Activated naive CD8-positive, alpha-beta T cell treated with anti-CD3 and anti-CD28 coated beads, Interleukin-2, amount 10 ng/mL, durations not matched to agents 7 days and 5 days (primary cell): ENCODE results near the gene SRSF4. TPM values are rescaled to one million over a fixed set of nuclear protein-coding genes. Genes with fewer than 3 reads are reported as not detected.
"Not testable (repeated sequence)": the region's sequence is repeated elsewhere in the genome, so short reads cannot be mapped to it uniquely, and the experiment has no call there.

Experiments used
- ATAC-seq: fragments of 150-1000 bp; cut with Tn5 transposase; one replicate; pipeline ENCODE4 v1.10.0; 2021; ENCODE audit warnings: low read depth, moderate library complexity
- POLR2A ChIA-PET: fragments of 350-600 bp; sonication (Branson Sonifier 250); formaldehyde crosslinking; loops from one replicate; lab custom pipeline; 2021; ENCODE audit warnings: antibody characterized with exemption; lab: Charles Lee
- DNase-seq: peaks from one replicate; pipeline ENCODE4 v3.0.0; 2021
- H3K27ac Mint-ChIP-seq: one replicate; pipeline ENCODE4 v1.8.0; 2022; ENCODE audit warnings: mild to moderate bottlenecking, mixed read lengths
- H3K27me3 Mint-ChIP-seq: one replicate; pipeline ENCODE4 v1.8.0; 2022; ENCODE audit warnings: mild to moderate bottlenecking, moderate library complexity, mixed read lengths
- H3K36me3 Mint-ChIP-seq: one replicate; pipeline ENCODE4 v1.8.0; 2021; ENCODE audit warnings: mild to moderate bottlenecking, mixed read lengths
- H3K4me1 Mint-ChIP-seq: one replicate; pipeline ENCODE4 v1.8.0; 2021; ENCODE audit warnings: mixed read lengths
- H3K4me3 Mint-ChIP-seq: one replicate; pipeline ENCODE4 v1.8.0; 2022; ENCODE audit warnings: mild to moderate bottlenecking, moderate library complexity, mixed read lengths
- H3K9me3 Mint-ChIP-seq: one replicate; pipeline ENCODE4 v1.8.0; 2021; ENCODE audit warnings: mixed read lengths
- total RNA-seq, 2 experiments: library from RNA; stranded (reverse); gene quantifications; one replicate each; pipeline ENCODE4 v1.2.3, GENCODE V29; 2021

Gene SRSF4
- total RNA-seq, 2 experiments from 2014 or later, result 119 to 129 TPM

DNA sequence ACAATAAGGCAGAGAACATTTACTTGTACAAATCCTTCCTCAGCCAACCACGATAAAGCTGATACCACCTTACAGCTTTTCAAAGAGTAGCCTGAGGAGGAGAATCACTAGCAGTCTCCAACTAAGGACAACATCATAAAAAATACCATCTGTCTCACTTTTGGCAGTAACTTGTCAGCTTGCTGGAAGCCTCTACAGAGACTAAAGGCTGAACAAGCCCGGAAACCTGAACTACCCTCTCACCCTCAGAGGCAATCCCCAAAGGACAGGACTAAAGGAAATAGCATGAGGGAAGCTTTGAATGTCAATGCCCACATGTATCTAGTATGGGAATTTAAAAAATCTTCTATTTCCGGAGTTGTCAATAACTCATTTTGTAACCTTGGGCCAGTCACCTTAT is 10.6 kb downstream of the SRSF4 start:
- ATAC-seq (peak; percentile 48), DNase-seq (no peak)
- peaks cover 2% of the 10 kb centered on the region for H3K9me3 Mint-ChIP-seq
- peak overlapping the region; percentile 30 for H3K27ac Mint-ChIP-seq
- H3K4me3 Mint-ChIP-seq, result peak overlapping the region; percentile 76
- peaks cover 57% of the 10 kb centered on the region for H3K4me1 Mint-ChIP-seq
- H3K27me3 Mint-ChIP-seq, result no peaks in the 10 kb centered on the region
- POLR2A ChIA-PET, result interaction anchor here (0.7 to 4.0 kb wide), 4 partner anchors 10 to 528 kb away, joined by 3 to 45 read pairs (median 3); partner anchors contain the start of genes EPB41, SRSF4, TAF12 and YTHDF2
- H3K36me3 Mint-ChIP-seq, result peaks cover 39% of the 10 kb centered on the region

DNA sequence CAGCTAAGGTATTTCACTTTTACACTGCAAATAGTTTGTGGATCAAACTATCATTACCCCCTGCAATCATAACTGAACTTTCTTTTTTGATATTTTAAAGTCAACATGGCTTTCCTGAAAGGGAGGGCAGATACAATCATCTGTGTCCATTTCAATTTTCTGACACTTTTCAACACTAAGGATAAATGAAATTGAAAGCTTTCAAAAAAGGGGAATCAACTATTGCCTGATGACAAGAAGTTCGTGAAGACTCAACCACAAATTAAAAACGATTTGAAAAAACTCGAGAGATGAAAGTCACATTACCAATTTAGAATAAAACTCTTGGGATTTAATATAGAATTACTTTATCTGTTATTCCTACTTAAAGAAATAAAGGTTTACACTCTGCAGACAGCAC is 11.7 kb downstream of the SRSF4 start:
- Mint-ChIP-seq H3K4me1 (peaks cover 65% of the 10 kb centered on the region), H3K27me3 (no peaks in the 10 kb centered on the region), H3K27ac (no peak overlapping the region), H3K36me3 (peaks cover 41% of the 10 kb centered on the region), H3K4me3 (peak overlapping the region; percentile 29), H3K9me3 (peaks cover 2% of the 10 kb centered on the region)
- no peak for DNase-seq
- POLR2A ChIA-PET, result interaction anchor here (4.0 kb wide), 1 partner anchor 12 kb away, joined by 45 read pairs; the partner anchor contains the start of gene SRSF4
- ATAC-seq, result no peak

DNA sequence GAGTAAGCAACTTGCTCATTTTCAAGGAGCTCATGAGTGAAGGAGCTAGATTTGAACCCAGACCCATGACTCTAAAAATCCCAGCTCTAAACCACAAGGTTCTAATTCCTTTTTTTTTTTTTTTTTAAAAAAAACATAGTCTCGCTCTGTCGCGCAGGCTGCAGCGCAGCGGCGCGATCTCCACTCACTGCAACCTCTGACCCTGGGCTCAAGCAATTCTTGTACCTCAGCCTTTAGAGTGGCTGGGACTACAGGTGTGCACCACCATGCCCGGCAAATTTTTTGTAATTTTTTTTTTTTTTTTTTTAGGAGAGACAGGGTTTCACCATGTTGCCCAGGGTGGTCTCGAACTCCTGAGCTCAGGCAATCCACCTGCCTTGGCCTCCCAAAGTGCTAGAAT is 13.8 kb downstream of the SRSF4 start:
- Mint-ChIP-seq H3K4me3 (no peak overlapping the region), H3K36me3 (peaks cover 36% of the 10 kb centered on the region), H3K27me3 (no peaks in the 10 kb centered on the region), H3K27ac (no peak overlapping the region), H3K4me1 (peaks cover 68% of the 10 kb centered on the region), H3K9me3 (no peaks in the 10 kb centered on the region)
- DNase-seq (no peak), ATAC-seq (no peak)
- POLR2A ChIA-PET, result interaction anchor here (0.6 to 2.8 kb wide), 3 partner anchors 13 to 415 kb away, joined by 3 to 25 read pairs (median 4); partner anchors contain the start of gene SRSF4

DNA sequence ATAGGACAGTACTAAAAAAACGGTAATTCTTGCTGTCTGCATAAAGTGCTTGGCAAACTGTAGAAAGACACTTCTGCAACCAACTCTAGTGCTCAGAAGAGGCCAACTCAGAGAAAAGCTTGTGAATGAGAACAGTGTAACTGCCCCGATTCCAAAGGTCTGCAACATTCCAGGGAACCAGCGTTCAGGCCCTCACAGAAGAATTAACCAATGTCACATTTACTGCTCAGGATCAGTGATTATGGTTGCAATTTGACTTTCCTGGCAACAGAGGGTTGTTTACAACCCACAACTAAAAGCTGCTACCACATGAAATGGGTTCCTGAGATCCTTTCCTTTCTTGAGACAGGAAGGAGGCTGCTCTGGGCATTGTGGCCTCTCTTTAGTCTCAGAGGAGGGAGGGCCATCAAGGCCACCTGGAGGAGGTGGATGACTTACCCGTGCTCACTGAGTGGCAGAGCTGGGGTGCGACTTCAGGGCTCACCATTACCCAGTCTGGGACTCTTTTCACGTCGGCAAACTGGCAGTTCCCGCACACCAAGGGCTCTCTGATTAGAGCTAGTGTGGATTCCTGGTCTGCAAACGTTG is 15.3 kb downstream of the SRSF4 start:
- ATAC-seq (peak; percentile 48), DNase-seq (peak; percentile 30)
- Mint-ChIP-seq H3K9me3 (no peaks in the 10 kb centered on the region), H3K27ac (peak overlapping the region; percentile 56), H3K4me1 (peaks cover 59% of the 10 kb centered on the region), H3K27me3 (no peaks in the 10 kb centered on the region), H3K36me3 (peaks cover 26% of the 10 kb centered on the region), H3K4me3 (no peak overlapping the region)
- POLR2A ChIA-PET, result interaction anchor here (0.5 to 2.8 kb wide), 3 partner anchors 8 to 14 kb away, joined by 3 to 25 read pairs (median 4); partner anchors contain the start of gene SRSF4

DNA sequence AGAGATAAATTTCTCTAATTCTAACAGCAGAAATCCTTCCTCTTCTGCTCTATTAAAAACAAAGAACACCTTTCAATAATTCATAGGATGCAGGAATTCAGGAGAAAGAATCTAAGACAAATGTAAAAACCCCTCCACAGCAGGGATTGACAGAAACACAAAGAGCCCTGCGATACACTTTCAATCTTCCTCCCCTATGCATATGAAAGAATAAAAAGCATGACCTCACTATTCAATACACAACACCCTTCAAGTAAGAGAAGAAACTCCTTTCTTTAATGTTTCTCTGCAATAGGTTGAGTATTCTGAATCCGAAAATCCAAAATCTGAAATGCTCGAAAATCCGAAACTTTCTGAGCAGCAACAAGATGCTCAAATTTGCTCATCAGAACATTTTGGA is 17.1 kb downstream of the SRSF4 start:
- DNase-seq (no peak), ATAC-seq (no peak)
- peaks cover 24% of the 10 kb centered on the region for H3K36me3 Mint-ChIP-seq
- peaks cover 50% of the 10 kb centered on the region for H3K4me1 Mint-ChIP-seq
- no peak overlapping the region for H3K4me3 Mint-ChIP-seq
- no peak overlapping the region for H3K27ac Mint-ChIP-seq
- H3K9me3 Mint-ChIP-seq, result no peaks in the 10 kb centered on the region
- H3K27me3 Mint-ChIP-seq, result no peaks in the 10 kb centered on the region
- POLR2A ChIA-PET, result no interaction called here

DNA sequence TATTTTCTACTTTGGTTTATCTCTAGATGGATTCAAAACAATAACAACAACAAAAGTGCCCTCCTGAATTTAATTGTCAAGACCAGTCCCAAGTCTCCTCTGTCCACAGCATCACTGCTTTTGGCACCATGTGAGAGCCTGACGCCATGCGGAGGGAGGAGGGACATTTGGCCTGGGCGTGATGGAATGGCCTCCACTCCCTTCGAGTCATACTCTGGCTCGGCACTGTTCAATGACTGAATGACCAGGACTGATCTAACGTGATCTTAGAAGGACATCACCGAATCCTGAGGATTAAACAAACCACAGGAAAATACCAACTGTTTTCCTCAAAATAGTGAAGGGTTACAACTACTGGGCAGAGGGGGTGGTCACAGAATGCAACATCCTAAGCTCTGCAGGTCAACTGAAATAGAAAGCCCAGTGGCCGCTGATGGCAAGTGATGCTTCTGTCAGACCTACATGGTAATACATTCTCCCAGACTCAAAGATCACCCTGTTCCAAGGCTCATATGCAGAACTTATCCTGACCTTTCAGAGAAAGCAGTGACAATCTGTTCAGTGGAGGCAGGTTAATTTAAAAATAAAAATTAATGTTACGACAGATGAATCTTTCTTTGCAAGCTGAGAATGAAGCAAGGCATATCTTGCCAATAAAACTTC is 19.1 kb downstream of the SRSF4 start:
- Mint-ChIP-seq H3K27ac (no peak overlapping the region), H3K36me3 (peaks cover 27% of the 10 kb centered on the region), H3K9me3 (no peaks in the 10 kb centered on the region), H3K27me3 (no peaks in the 10 kb centered on the region), H3K4me3 (no peak overlapping the region), H3K4me1 (peaks cover 41% of the 10 kb centered on the region)
- DNase-seq (no peak), ATAC-seq (no peak)
- POLR2A ChIA-PET, result no interaction called here

DNA sequence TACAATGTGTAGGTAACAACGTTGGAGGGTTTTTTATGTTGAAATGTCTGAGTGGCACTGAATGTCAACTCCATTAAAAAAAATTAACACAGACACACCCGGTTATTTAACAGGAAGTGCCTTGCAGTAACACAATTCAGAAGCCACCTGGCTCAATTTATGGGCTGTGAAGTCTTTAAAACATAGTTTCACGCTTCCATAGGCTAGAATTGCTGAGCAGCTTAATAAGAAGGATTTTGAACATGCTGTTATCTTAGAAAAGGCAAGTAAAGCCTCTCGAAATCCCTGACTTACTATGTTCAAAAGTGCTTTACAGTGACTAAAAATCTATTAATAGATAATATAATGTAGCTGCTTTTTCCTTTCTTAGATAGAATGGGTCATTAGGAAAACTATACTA is 19.7 kb downstream of the SRSF4 start:
- H3K27me3 Mint-ChIP-seq, result no peaks in the 10 kb centered on the region
- H3K4me1 Mint-ChIP-seq, result peaks cover 39% of the 10 kb centered on the region
- DNase-seq (no peak), ATAC-seq (no peak)
- no peak overlapping the region for H3K27ac Mint-ChIP-seq
- H3K36me3 Mint-ChIP-seq, result peaks cover 27% of the 10 kb centered on the region
- POLR2A ChIA-PET, result no interaction called here
- H3K4me3 Mint-ChIP-seq, result no peak overlapping the region
- no peaks in the 10 kb centered on the region for H3K9me3 Mint-ChIP-seq

DNA sequence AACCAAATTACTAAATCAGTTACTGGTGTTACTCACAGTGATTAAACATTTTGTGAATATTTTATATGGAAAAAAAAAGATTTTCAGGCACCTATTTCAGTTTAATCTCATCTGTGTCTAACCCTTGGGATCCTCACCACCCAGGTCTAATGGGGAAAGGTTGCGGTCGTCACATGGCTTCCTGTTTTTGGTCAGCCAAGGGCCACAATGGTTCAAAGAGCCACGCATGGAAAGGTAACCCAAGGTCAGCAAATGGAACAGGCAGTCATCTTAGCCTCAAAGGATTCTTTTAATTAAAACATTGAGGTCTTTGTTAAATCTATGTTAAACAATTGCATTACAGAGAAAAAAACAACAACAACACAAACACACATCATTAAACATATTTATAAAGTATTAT is 21.9 kb downstream of the SRSF4 start:
- POLR2A ChIA-PET, result interaction anchor here (1.2 kb wide), 1 partner anchor 22 kb away, joined by 4 read pairs; the partner anchor contains the start of gene SRSF4
- DNase-seq, result no peak
- Mint-ChIP-seq H3K4me3 (no peak overlapping the region), H3K27ac (no peak overlapping the region), H3K4me1 (peaks cover 21% of the 10 kb centered on the region), H3K9me3 (no peaks in the 10 kb centered on the region), H3K27me3 (no peaks in the 10 kb centered on the region), H3K36me3 (peaks cover 26% of the 10 kb centered on the region)
- ATAC-seq, result no peak

DNA sequence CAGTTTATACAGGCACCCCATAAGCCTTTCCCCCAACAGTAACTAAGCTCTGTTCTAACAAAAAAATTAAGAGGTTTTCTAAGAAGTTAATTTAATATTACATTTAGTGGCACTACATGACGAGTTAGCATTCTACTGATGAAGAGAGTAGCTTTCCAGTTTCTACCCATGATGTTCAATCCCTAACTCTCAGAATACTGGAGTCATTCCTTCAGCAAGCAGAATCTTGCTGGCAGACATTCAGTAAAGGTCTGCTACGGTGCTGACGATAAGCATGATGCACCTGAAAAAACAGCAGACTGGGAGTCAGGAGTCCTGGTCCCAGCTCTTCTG is 24.5 kb downstream of the SRSF4 start:
- H3K27me3 Mint-ChIP-seq, result no peaks in the 10 kb centered on the region
- no peaks in the 10 kb centered on the region for H3K9me3 Mint-ChIP-seq
- H3K27ac Mint-ChIP-seq, result no peak overlapping the region
- peaks cover 31% of the 10 kb centered on the region for H3K36me3 Mint-ChIP-seq
- H3K4me3 Mint-ChIP-seq, result no peak overlapping the region
- DNase-seq, result no peak
- ATAC-seq, result no peak
- POLR2A ChIA-PET, result no interaction called here
- H3K4me1 Mint-ChIP-seq, result peaks cover 13% of the 10 kb centered on the region

DNA sequence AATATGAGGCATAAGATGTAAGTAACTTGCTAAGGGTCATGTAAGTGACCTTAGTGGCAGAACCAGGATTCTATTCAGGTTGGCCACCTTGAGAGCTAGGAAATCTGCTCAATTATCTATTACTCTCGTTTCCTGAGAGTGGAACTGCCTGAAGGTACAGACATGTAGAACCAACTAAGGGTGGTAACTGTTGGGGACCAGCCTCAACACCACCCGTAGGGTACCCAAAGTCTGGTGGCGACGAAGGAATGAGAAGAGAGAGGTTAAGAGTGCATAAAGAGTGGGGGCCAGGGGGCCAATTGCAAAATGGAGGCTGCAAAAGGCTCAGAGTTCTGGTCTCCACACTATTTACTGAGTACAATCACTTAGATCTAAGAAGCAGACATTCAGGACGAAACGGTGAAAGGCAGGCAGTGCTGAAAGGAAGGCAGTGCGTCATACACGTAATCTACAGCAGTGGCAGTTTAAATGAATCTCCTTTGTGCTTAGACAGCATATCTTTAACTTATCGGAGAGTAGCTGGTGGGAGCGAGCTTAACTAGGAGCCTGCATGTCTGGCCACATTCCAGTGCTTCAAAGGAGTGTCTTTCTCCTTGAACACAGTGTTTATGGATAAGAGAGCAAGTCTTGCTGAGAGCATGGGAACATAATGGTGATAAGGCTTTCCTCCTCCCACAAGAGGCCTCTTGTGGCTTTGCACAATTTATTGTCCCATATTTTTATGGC is 25.0 kb downstream of the SRSF4 start:
- ATAC-seq (no peak), DNase-seq (no peak)
- POLR2A ChIA-PET, result interaction anchor here (0.7 kb wide), 2 partner anchors 48 to 366 kb away, joined by 3 to 5 read pairs; no protein-coding TSS in a partner anchor
- H3K27ac Mint-ChIP-seq, result no peak overlapping the region
- no peak overlapping the region for H3K4me3 Mint-ChIP-seq
- peaks cover 36% of the 10 kb centered on the region for H3K36me3 Mint-ChIP-seq
- no peaks in the 10 kb centered on the region for H3K27me3 Mint-ChIP-seq
- peaks cover 13% of the 10 kb centered on the region for H3K4me1 Mint-ChIP-seq
- no peaks in the 10 kb centered on the region for H3K9me3 Mint-ChIP-seq

DNA sequence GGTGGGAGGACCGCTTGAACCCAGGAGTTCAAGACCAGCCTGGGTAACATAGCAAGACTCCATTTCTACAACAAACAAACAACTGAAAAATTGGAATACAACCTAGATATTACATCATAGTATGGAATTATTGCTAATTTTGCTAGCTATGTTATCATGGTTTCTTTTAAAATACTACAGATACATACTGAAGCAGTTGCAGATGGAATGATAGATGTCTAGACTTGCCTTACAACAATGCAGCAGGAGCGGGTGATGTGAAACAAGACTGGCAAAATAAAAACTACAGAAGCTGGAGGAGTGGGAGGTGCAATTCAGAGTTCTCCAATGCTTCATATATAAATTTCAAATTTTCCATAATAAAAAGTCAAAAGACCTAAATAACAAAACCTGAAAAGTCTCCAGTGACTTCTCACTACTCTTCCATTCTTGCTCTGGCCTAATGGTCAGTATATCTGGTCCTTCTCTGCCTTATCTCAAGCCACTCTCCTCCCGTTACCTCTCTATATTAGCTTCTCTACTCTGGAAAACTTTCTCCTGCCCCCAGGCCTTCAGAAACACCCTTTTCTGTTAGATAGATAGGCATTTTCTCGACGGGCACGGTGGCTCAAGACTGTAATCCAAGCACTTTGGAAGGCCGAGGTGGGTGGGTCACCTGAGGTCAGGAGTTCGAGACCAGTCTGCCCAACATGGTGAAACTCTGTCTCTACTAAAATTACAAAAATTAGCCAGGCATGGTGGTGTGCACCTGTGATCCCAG is 29.5 kb downstream of the SRSF4 start:
- H3K36me3 Mint-ChIP-seq, result peaks cover 55% of the 10 kb centered on the region
- no peak overlapping the region for H3K27ac Mint-ChIP-seq
- no peak overlapping the region for H3K4me3 Mint-ChIP-seq
- peak; percentile 7 for DNase-seq
- H3K27me3 Mint-ChIP-seq, result no peaks in the 10 kb centered on the region
- POLR2A ChIA-PET, result no interaction called here
- peaks cover 3% of the 10 kb centered on the region for H3K4me1 Mint-ChIP-seq
- no peak for ATAC-seq
- H3K9me3 Mint-ChIP-seq, result no peaks in the 10 kb centered on the region

DNA sequence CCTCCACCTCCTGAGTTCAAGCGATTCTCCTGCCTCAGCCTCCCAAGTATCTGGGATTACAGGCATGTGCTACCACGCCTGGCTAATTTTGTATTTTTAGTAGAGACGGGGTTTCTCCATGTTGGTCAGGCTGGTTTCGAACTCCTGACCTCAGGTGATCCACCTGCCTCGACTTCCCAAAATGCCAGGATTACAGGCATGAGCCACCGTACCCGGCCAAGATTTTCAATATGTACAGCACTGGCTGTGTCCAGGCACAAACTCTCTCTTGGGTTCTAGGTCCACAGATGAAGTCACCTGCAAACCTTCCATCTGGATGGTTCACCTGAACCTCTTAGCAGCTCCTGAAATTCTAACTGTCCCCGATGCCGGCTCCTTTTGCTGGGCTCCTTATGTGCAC is 31.4 kb downstream of the SRSF4 start:
- ATAC-seq, H3K4me1 Mint-ChIP-seq, H3K27ac Mint-ChIP-seq, H3K9me3 Mint-ChIP-seq, H3K4me3 Mint-ChIP-seq, H3K27me3 Mint-ChIP-seq, POLR2A ChIA-PET: not testable (repeated sequence)
- DNase-seq, result peak; percentile 4
- peaks cover 62% of the 10 kb centered on the region for H3K36me3 Mint-ChIP-seq
